Measurements from ENCODE around the gene DHX57. TPM values are rescaled to one million over a fixed set of nuclear protein-coding genes. Genes with fewer than 3 reads are reported as not detected.

DHX57 gene
- 12.5 and 15.1 TPM in 2 replicates for total RNA-seq

- Histone ChIP-seq H3K27me3 (ENCODE audit: control insufficient read depth, insufficient read depth, low read length) (no peaks in the 10 kb centered on the region), H3K4me3 (ENCODE audit: low read depth, low read length) (peak within 1 kb of the TSS; percentile 59), H3K36me3 (ENCODE audit: control insufficient read depth, insufficient read depth, low read length) (no peaks in the 10 kb centered on the region)
- peak; percentile 59 for DNase-seq (ENCODE audit: low read depth)
- TF ChIP-seq CTCF (IDR thresholded peaks at IDR 0.05; ENCODE audit: insufficient read depth, low read length, poor library complexity, severe bottlenecking): no peak
These were observed at the start of gene DHX57, which contains the start of gene MORN2 for GRCh38 chr2:38875576-38876367. Gene DHX57 (minus strand): TSS chr2:38875934. CDS start chr2:38868405, 7,529 bp downstream. Gene MORN2 (plus strand): TSS chr2:38875976.

- Histone ChIP-seq H3K27me3 (ENCODE audit: control insufficient read depth, insufficient read depth, low read length) (no peaks in the 10 kb centered on the region), H3K36me3 (ENCODE audit: control insufficient read depth, insufficient read depth, low read length) (no peaks in the 10 kb centered on the region), H3K4me3 (ENCODE audit: low read depth, low read length) (no peak overlapping the region)
- no peak for DNase-seq (ENCODE audit: low read depth)
- TF ChIP-seq CTCF (IDR thresholded peaks at IDR 0.05; ENCODE audit: insufficient read depth, low read length, poor library complexity, severe bottlenecking): no peak
These were observed 47.2 kb upstream of the DHX57 start for GRCh38 chr2:38922902-38923301.

DNA sequence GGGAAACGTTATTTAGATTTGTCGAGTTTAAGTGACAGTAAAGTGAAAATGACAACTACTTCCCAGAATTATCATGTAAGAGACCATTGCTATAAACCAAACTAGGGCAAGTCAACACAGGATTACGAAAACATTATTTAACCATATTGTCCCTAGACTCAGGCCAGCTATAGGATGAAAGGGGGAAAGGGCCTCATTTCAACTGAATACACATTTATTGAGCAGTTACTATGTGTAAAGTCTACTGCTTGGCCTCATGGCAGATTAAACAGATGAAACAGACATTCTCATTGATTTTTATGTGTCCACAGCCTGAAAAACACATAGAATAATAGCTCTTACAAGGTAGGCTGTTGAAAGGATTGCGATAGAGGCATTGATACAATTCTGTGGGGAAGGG, 46.7 kb upstream of the DHX57 start:
- no peaks in the 10 kb centered on the region for H3K27me3 ChIP-seq (ENCODE audit: control insufficient read depth, insufficient read depth, low read length)
- H3K36me3 ChIP-seq (ENCODE audit: control insufficient read depth, insufficient read depth, low read length): no peaks in the 10 kb centered on the region
- DNase-seq (ENCODE audit: low read depth): no peak
- TF ChIP-seq CTCF (IDR thresholded peaks at IDR 0.05; ENCODE audit: insufficient read depth, low read length, poor library complexity, severe bottlenecking): no peak
- no peak overlapping the region for H3K4me3 ChIP-seq (ENCODE audit: low read depth, low read length)

DNA sequence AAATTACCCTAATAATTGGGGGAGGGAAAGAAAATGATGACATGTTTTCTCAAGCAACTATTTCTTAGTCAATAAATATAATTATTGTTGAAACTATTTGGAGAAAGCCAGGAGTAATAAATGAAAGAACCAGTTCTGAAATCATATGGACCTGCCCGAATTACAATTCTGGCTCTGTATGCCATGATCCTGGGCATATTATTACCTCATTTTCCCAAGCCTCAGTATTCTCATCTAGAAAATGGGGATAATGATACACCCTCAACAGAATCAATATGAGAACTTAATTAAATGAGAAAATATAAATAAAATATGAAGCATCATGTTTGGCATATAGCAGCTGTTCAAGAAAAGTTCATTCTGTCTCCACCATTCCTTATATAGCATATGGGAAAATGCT, 36.9 kb upstream of the DHX57 start:
- TF ChIP-seq CTCF (IDR thresholded peaks at IDR 0.05; ENCODE audit: insufficient read depth, low read length, poor library complexity, severe bottlenecking): no peak
- H3K36me3 ChIP-seq (ENCODE audit: control insufficient read depth, insufficient read depth, low read length): no peaks in the 10 kb centered on the region
- H3K4me3 ChIP-seq (ENCODE audit: low read depth, low read length): no peak overlapping the region
- no peaks in the 10 kb centered on the region for H3K27me3 ChIP-seq (ENCODE audit: control insufficient read depth, insufficient read depth, low read length)
- no peak for DNase-seq (ENCODE audit: low read depth)

DNA sequence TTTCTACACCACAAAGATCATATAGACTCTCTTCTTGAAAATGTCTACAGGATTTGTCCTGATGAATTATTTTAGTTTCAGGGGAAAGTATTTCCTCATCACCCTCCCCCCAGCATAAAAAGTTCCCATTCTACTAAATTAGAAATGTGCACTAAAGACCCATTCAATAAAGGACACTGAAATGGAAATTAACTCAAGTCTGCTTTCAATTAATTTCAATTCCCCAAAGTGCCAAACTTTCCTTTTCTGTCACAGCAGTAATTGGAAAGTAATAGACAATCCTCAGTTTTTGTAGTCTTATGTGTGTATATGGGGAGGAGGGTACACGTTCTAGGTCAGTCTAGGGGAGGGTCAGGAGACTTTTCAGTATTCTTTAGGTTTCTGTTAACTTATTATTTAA, 35.5 kb upstream of the DHX57 start:
- no peak for DNase-seq (ENCODE audit: low read depth)
- Histone ChIP-seq H3K4me3 (ENCODE audit: low read depth, low read length) (no peak overlapping the region), H3K36me3 (ENCODE audit: control insufficient read depth, insufficient read depth, low read length) (no peaks in the 10 kb centered on the region), H3K27me3 (ENCODE audit: control insufficient read depth, insufficient read depth, low read length) (no peaks in the 10 kb centered on the region)
- TF ChIP-seq CTCF (IDR thresholded peaks at IDR 0.05; ENCODE audit: insufficient read depth, low read length, poor library complexity, severe bottlenecking): no peak

DNA sequence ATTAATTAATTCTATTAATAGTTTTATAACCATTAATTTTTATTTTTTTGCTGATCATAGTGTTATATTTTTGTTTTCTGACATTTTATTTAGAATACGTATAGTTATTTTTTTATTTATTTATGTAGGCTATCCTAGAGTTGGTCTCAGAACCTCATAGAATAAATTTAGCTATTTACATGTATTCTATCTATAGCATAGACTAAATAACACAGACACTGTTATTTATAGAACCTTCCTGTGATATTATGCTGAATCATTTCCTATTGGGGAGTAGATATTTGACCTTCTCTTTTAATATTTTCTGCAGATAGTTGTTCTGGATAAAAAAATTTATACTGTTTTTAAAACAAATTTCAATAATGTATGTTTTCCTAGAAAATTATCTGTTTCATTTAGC, 34.1 kb upstream of the DHX57 start:
- TF ChIP-seq CTCF (IDR thresholded peaks at IDR 0.05; ENCODE audit: insufficient read depth, low read length, poor library complexity, severe bottlenecking): no peak
- H3K4me3 ChIP-seq (ENCODE audit: low read depth, low read length): no peak overlapping the region
- no peaks in the 10 kb centered on the region for H3K27me3 ChIP-seq (ENCODE audit: control insufficient read depth, insufficient read depth, low read length)
- DNase-seq (ENCODE audit: low read depth): no peak
- no peaks in the 10 kb centered on the region for H3K36me3 ChIP-seq (ENCODE audit: control insufficient read depth, insufficient read depth, low read length)

Data from kidney epithelial cell (primary cell).